NCI-H2029 (cell line): ENCODE results near the gene LRP1.

Source experiments
- DNase-seq: peaks from one replicate; lab custom pipeline; 2025; lab: John Stamatoyannopoulos, UW

LRP1 gene

GRCh38 chr12:57094208-57095160 lies 33.8 kb upstream of the LRP1 start:
- DNase-seq, result no peak

GRCh38 chr12:57095440-57095839 lies 32.8 kb upstream of the LRP1 start:
- DNase-seq, result no peak

GRCh38 chr12:57096099-57096572 lies 32.1 kb upstream of the LRP1 start:
- DNase-seq, result no peak

GRCh38 chr12:57096748-57097553 lies 31.3 kb upstream of the LRP1 start:
- no peak for DNase-seq

GRCh38 chr12:57097554-57097835 lies 30.8 kb upstream of the LRP1 start:
- DNase-seq, result no peak

GRCh38 chr12:57098546-57098945 lies 29.7 kb upstream of the LRP1 start:
- no peak for DNase-seq

GRCh38 chr12:57099047-57099714 lies 29.1 kb upstream of the LRP1 start:
- DNase-seq, result no peak

- DNase-seq, result no peak
These were observed 28.5 kb upstream of the LRP1 start for GRCh38 chr12:57099766-57100165.

- no peak for DNase-seq
These were observed 26.2 kb upstream of the LRP1 start for GRCh38 chr12:57101892-57102695.

GRCh38 chr12:57103856-57104255 lies 24.4 kb upstream of the LRP1 start:
- no peak for DNase-seq

- no peak for DNase-seq
These were observed 23.9 kb upstream of the LRP1 start for GRCh38 chr12:57104292-57104910.

- no peak for DNase-seq
These were observed 23.1 kb upstream of the LRP1 start for GRCh38 chr12:57105011-57105753.

GRCh38 chr12:57106021-57106708 lies 22.1 kb upstream of the LRP1 start:
- no peak for DNase-seq

GRCh38 chr12:57107456-57108155 lies 20.7 kb upstream of the LRP1 start:
- no peak for DNase-seq

- DNase-seq, result no peak
These were observed 18.8 kb upstream of the LRP1 start for GRCh38 chr12:57109207-57110103.

GRCh38 chr12:57110104-57111030 lies 17.9 kb upstream of the LRP1 start:
- no peak for DNase-seq
